Astrocyte (in vitro differentiated cells and primary cell): ENCODE results near the gene SURF1. TPM values are rescaled to one million over a fixed set of nuclear protein-coding genes. Genes with fewer than 3 reads are reported as not detected.

Source experiments
- DNase-seq: peaks from one replicate; pipeline ENCODE4 v3.0.0-alpha.2; 2010; ENCODE audit warnings: low read depth
- FAIRE-seq: peaks from 2 replicates; lab custom pipeline; 2011; peaks lifted over from hg19 to GRCh38; lab: Jason Lieb, UNC
- H2AFZ ChIP-seq: 2 replicates; pipeline ENCODE4 v1.6.0; 2012; ENCODE audit warnings: low read depth, low read length, inconsistent platforms
- H3K27ac ChIP-seq: 2 replicates; pipeline ENCODE4 v1.5.1; 2011; ENCODE audit warnings: low read depth, low read length, inconsistent platforms
- H3K27me3 ChIP-seq: 2 replicates; pipeline ENCODE4 v1.6.0; 2011; ENCODE audit warnings: low read length, inconsistent platforms; ENCODE audit not compliant: insufficient read depth
- H3K36me3 ChIP-seq: 2 replicates; pipeline ENCODE4 v1.5.1; 2011; ENCODE audit warnings: low read length, inconsistent platforms; ENCODE audit not compliant: insufficient read depth
- H3K4me1 ChIP-seq: 2 replicates; pipeline ENCODE4 v1.5.1; 2011; ENCODE audit warnings: low read length, inconsistent platforms; ENCODE audit not compliant: insufficient read depth
- H3K4me2 ChIP-seq: 2 replicates; pipeline ENCODE4 v1.6.0; 2012; ENCODE audit warnings: low read length, inconsistent platforms
- H3K4me3 ChIP-seq: 2 replicates; pipeline ENCODE4 v1.5.1; 2011; ENCODE audit warnings: low read depth, mild to moderate bottlenecking, low read length, inconsistent platforms; ENCODE audit not compliant: insufficient read depth
- H3K79me2 ChIP-seq: 2 replicates; pipeline ENCODE4 v1.6.0; 2012; ENCODE audit warnings: mild to moderate bottlenecking, low read length, inconsistent platforms; ENCODE audit not compliant: insufficient read depth
- H3K9ac ChIP-seq: 2 replicates; pipeline ENCODE4 v1.6.0; 2012; ENCODE audit warnings: mild to moderate bottlenecking, low read length, inconsistent platforms
- H3K9me3 ChIP-seq: 2 replicates; pipeline ENCODE4 v1.5.1; 2012; ENCODE audit warnings: low read depth, mild to moderate bottlenecking, low read length, inconsistent platforms; ENCODE audit not compliant: insufficient read depth
- H4K20me1 ChIP-seq: 2 replicates; pipeline ENCODE4 v1.6.0; 2012; ENCODE audit warnings: low read length, inconsistent platforms; ENCODE audit not compliant: insufficient read depth
- H3K27ac Mint-ChIP-seq: one replicate; pipeline ENCODE4 v1.8.0; 2021; ENCODE audit warnings: mild to moderate bottlenecking, mixed read lengths; ENCODE audit not compliant: unreplicated experiment
- H3K27me3 Mint-ChIP-seq: one replicate; pipeline ENCODE4 v1.8.0; 2021; ENCODE audit warnings: low read depth, mixed read lengths; ENCODE audit not compliant: unreplicated experiment
- H3K36me3 Mint-ChIP-seq: one replicate; pipeline ENCODE4 v1.8.0; 2021; ENCODE audit warnings: low read depth, mixed read lengths; ENCODE audit not compliant: unreplicated experiment
- H3K4me1 Mint-ChIP-seq: one replicate; pipeline ENCODE4 v1.8.0; 2021; ENCODE audit warnings: low read depth, mixed read lengths; ENCODE audit not compliant: unreplicated experiment
- H3K4me3 Mint-ChIP-seq: one replicate; pipeline ENCODE4 v1.8.0; 2021; ENCODE audit warnings: mild to moderate bottlenecking, moderate library complexity, mixed read lengths; ENCODE audit not compliant: unreplicated experiment
- H3K9me3 Mint-ChIP-seq: one replicate; pipeline ENCODE4 v1.8.0; 2021; ENCODE audit warnings: mild to moderate bottlenecking, mixed read lengths; ENCODE audit not compliant: unreplicated experiment
- EZH2 ChIP-seq: IDR thresholded peaks from 2 replicates; pipeline ENCODE4 v1.6.1; 2012; ENCODE audit warnings: mild to moderate bottlenecking, low read length, inconsistent platforms; ENCODE audit not compliant: insufficient read depth
- total RNA-seq: library from RNA; stranded (reverse); gene quantifications from 2 replicates; pipeline ENCODE4 v1.2.1, GENCODE V29; 2021
- TF ChIP-seq, protein P1 (sequence below): IDR thresholded peaks from 2 replicates; pipeline ENCODE4 v1.5.1; 2011; ENCODE audit warnings: low read depth, mild to moderate bottlenecking, inconsistent platforms, low read length, moderate library complexity; ENCODE audit not compliant: insufficient read depth

SURF1 gene
- total RNA-seq, 1 donor from 2014 or later: 35.9 TPM

DNA sequence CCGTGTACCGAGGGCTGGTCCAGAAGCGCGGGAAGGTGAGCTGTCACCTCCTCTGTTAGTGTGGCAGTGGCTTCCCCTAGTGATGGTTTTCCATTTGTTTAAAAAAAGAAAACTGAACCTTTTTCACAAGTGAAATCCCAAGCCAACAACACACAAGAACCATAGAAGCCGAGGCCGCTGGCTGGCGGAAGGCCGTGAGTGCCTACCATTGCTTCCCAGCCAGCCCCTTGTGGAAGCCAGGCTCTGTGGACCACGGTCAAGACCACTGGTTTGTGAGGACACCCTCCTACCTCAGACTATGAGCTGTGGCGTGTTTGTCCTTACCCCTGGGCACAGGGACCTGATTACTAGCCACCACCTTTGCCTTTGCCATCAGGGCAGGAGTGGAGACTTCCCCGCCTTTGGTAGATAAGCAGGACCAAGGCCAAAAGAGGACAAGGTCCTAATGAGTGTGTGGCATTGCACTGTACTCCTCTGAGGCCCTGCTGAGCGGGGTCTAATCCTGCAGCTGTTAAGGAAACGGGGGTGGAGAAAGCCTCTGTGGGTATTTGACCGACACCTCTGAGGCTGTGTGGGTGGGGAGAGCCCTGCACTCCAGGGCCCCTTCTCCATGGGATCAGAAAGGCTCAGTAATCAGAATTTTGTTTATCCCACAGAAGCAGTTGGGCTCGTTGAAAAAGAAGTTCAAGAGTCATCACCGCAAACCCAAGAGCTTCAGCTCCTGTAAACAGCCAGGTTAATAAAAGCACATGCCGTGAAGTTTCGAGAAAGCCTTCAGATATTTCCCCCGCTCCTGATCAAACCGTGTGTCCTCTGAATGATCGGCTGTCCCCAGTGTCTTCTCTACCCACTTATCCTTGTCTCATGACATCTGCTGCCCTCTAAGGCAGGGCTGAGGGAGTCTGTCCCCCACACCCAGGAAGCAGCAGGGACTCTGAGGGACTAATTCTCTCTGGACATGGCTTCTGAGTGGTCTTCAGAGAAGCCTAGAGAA is 4.4 kb upstream of the SURF1 start:
- Histone ChIP-seq H4K20me1 (peaks cover 88% of the 10 kb centered on the region), H3K4me1 (peaks cover 10% of the 10 kb centered on the region), H3K27me3 (no peaks in the 10 kb centered on the region), H3K9ac (no peak overlapping the region), H3K4me3 (no peak overlapping the region), H3K9me3 (no peaks in the 10 kb centered on the region), H3K4me2 (no peak overlapping the region), H3K36me3 (peaks cover 46% of the 10 kb centered on the region), H2AFZ (no peak overlapping the region), H3K27ac (no peak overlapping the region), H3K79me2 (peaks cover 89% of the 10 kb centered on the region)
- Mint-ChIP-seq H3K9me3 (no peaks in the 10 kb centered on the region), H3K36me3 (peaks cover 11% of the 10 kb centered on the region), H3K27me3 (no peaks in the 10 kb centered on the region), H3K4me3 (no peak overlapping the region), H3K27ac (peak overlapping the region; percentile 75), H3K4me1 (peaks cover 31% of the 10 kb centered on the region)
- FAIRE-seq (no peak), DNase-seq (no peak)
- TF ChIP-seq, protein P1, sequence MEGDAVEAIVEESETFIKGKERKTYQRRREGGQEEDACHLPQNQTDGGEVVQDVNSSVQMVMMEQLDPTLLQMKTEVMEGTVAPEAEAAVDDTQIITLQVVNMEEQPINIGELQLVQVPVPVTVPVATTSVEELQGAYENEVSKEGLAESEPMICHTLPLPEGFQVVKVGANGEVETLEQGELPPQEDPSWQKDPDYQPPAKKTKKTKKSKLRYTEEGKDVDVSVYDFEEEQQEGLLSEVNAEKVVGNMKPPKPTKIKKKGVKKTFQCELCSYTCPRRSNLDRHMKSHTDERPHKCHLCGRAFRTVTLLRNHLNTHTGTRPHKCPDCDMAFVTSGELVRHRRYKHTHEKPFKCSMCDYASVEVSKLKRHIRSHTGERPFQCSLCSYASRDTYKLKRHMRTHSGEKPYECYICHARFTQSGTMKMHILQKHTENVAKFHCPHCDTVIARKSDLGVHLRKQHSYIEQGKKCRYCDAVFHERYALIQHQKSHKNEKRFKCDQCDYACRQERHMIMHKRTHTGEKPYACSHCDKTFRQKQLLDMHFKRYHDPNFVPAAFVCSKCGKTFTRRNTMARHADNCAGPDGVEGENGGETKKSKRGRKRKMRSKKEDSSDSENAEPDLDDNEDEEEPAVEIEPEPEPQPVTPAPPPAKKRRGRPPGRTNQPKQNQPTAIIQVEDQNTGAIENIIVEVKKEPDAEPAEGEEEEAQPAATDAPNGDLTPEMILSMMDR: no peak

DNA sequence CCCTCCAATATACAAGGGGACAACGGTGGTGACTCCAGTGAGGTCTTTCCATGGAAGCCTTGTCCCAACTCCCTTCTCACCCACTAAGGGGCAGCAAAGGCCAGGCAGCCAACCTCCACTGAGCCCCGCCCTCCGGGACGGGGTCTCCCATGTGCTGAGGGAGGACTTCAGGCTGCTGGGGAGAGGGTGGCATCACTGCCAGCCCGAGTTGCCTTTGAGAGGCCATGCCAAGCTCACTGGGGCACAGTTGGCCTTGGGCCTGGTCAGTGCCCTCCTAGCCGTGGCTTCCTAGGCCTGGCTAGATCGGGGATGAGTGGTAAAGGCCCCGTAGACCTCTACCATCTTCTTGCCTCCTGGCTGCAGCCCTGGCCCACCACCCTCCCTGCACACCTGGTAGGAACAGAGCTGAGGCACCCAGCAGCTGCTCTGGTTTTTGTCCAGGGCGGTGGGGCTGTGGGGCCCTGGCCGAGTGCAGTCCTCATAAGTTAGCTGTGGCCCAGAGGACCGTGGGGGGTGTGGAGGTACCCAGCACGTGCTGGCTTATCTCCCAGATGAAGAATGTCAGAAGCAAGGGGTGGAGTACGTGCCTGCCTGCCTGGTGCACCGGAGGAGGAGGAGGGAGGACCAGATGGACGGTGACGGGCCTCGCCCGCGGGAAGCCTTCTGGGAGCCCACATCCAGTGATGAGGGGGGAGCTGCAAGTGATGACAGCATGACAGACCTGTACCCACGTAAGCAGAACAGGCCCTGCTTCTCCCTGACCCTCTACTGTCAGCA is 3.3 kb upstream of the SURF1 start:
- peaks cover 38% of the 10 kb centered on the region for H3K36me3 ChIP-seq
- H3K27ac ChIP-seq: no peak overlapping the region
- H3K9me3 Mint-ChIP-seq: no peaks in the 10 kb centered on the region
- H3K4me1 ChIP-seq: peaks cover 15% of the 10 kb centered on the region
- TF ChIP-seq, protein P1: no peak
- TF ChIP-seq EZH2: no peak
- H3K9me3 ChIP-seq: no peaks in the 10 kb centered on the region
- H3K27me3 ChIP-seq: no peaks in the 10 kb centered on the region
- H3K4me1 Mint-ChIP-seq: peaks cover 34% of the 10 kb centered on the region
- H3K27ac Mint-ChIP-seq: no peak overlapping the region
- no peaks in the 10 kb centered on the region for H3K27me3 Mint-ChIP-seq
- H3K4me3 Mint-ChIP-seq: no peak overlapping the region
- H4K20me1 ChIP-seq: peaks cover 80% of the 10 kb centered on the region
- no peak overlapping the region for H3K4me2 ChIP-seq
- H3K79me2 ChIP-seq: peaks cover 88% of the 10 kb centered on the region
- H3K36me3 Mint-ChIP-seq: peaks cover 9% of the 10 kb centered on the region
- no peak overlapping the region for H3K9ac ChIP-seq
- FAIRE-seq (no peak), DNase-seq (no peak)
- no peak overlapping the region for H2AFZ ChIP-seq
- no peak overlapping the region for H3K4me3 ChIP-seq
